HCT116 (cell line): Measurements from ENCODE around the gene SIX5. TPM values are rescaled to one million over a fixed set of nuclear protein-coding genes. Genes with fewer than 3 reads are reported as not detected.

Experiments used
- ATAC-seq: fragments of 200-7000 bp; cut with Tn5 transposase; 2 replicates; pipeline ENCODE4 v1.9.1; 2020; ENCODE audit warnings: mild to moderate bottlenecking, moderate library complexity
- BruUV-seq: library from RNA; stranded (reverse); fragments of 400-500 nt; replicated peaks from 2 replicates; lab custom pipeline; 2021; lab: Mats Ljungman, UMichigan
- CTCF ChIA-PET: fragments of 300-600 bp; sonication (Branson Sonifier 250); formaldehyde crosslinking; loops from one replicate; lab custom pipeline; 2021; ENCODE audit warnings: antibody characterized with exemption; lab: Charles Lee
- POLR2A ChIA-PET: fragments of 300-600, 350-600 bp; sonication (Branson Sonifier 250); formaldehyde crosslinking; loops from one replicate; lab custom pipeline; 2021; ENCODE audit warnings: antibody characterized with exemption; lab: Charles Lee
- RAD21 ChIA-PET, 2 experiments: fragments of 300-600 bp; sonication (Branson Sonifier 250); formaldehyde crosslinking; loops; one replicate each; lab custom pipeline; 2023; ENCODE audit warnings: low total read pairs in 2 of 2; ENCODE audit not compliant: uncharacterized antibody in 2 of 2, unreplicated experiment in 2 of 2, low non-redundant PET in 1 of 2; lab: Charles Lee
- DNase-seq: peaks from one replicate; pipeline ENCODE4 v3.0.0-alpha.2; 2010; ENCODE audit warnings: low read depth, low spot score
- H2AFZ ChIP-seq: fragments of 200-600 bp; shearing (Covaris generic), sonication (generic); 2 replicates; pipeline ENCODE4 v1.6.1; 2017; ENCODE audit warnings: low read depth, mixed run types, mixed read lengths, antibody characterized with exemption, low read length; ENCODE audit not compliant: poor library complexity, severe bottlenecking
- H3K27ac ChIP-seq: 2 replicates; pipeline ENCODE4 v1.5.1; 2012; ENCODE audit warnings: low read depth, low read length
- H3K27me3 ChIP-seq: fragments of 200-600 bp; sonication (generic); 2 replicates; pipeline ENCODE4 v1.6.1; 2016; ENCODE audit warnings: mixed run types, low read length, mixed read lengths; ENCODE audit not compliant: insufficient read depth
- H3K36me3 ChIP-seq, 2 experiments: fragments of 200-500 bp in 1 of 2; fragments of 200-600 bp in 1 of 2; sonication (Bioruptor generic) in 1 of 2; sonication (generic) in 1 of 2; 2 replicates each; pipeline versions ENCODE4 v1.5.1 to v1.6.1; 2014 to 2016; ENCODE audit warnings: low read length in 2 of 2, inconsistent platforms in 1 of 2, mixed read lengths in 1 of 2, mixed run types in 1 of 2; ENCODE audit not compliant: insufficient read depth in 2 of 2, control insufficient read depth in 1 of 2
- H3K4me1 ChIP-seq, 2 experiments: fragments of 200-600 bp in 1 of 2; sonication (generic) in 1 of 2; 2 replicates each; pipeline versions ENCODE4 v1.5.1 to v1.6.1; 2012 to 2017; ENCODE audit warnings: low read length in 2 of 2, inconsistent platforms in 1 of 2, mild to moderate bottlenecking in 1 of 2, mixed read lengths in 1 of 2, mixed run types in 1 of 2, moderate library complexity in 1 of 2; ENCODE audit not compliant: insufficient read depth in 2 of 2, control insufficient read depth in 1 of 2
- H3K4me2 ChIP-seq: fragments of 200-600 bp; sonication (generic); 2 replicates; pipeline ENCODE4 v1.6.1; 2017; ENCODE audit warnings: mixed run types, low read length, mixed read lengths
- H3K4me3 ChIP-seq, 2 experiments: fragments of 200-600 bp in 1 of 2; sonication (generic) in 1 of 2; replicated peaks in 1 of 2; 2 replicates each; pipeline ENCODE4 v1.5.1; 2011 to 2016; ENCODE audit warnings: low read length in 2 of 2, control low read depth in 1 of 2, low read depth in 1 of 2, mild to moderate bottlenecking in 1 of 2, mixed read lengths in 1 of 2, mixed run types in 1 of 2
- H3K79me2 ChIP-seq: fragments of 200-600 bp; sonication (generic); 2 replicates; pipeline ENCODE4 v1.6.1; 2017; ENCODE audit warnings: mild to moderate bottlenecking, mixed run types, low read length, moderate library complexity, mixed read lengths; ENCODE audit not compliant: insufficient read depth
- H3K9ac ChIP-seq: fragments of 200-600 bp; sonication (generic); 2 replicates; pipeline ENCODE4 v1.6.1; 2016; ENCODE audit warnings: low read length, mixed read lengths
- H3K9me2 ChIP-seq: fragments of 200-600 bp; sonication (generic), shearing (Covaris generic); 2 replicates; pipeline ENCODE4 v1.6.1; 2017; ENCODE audit warnings: mixed run types, mild to moderate bottlenecking, moderate library complexity; ENCODE audit not compliant: insufficient read depth
- H3K9me3 ChIP-seq, 2 experiments: fragments of 200-500 bp in 1 of 2; fragments of 200-600 bp in 1 of 2; sonication (Bioruptor generic) in 1 of 2; sonication (generic) in 1 of 2; 2 replicates each; pipeline ENCODE4 v1.6.1; 2014 to 2017; ENCODE audit warnings: low read length in 2 of 2, mixed read lengths in 2 of 2, inconsistent platforms in 1 of 2, low read depth in 1 of 2, mild to moderate bottlenecking in 1 of 2, mixed run types in 1 of 2, moderate library complexity in 1 of 2; ENCODE audit not compliant: control insufficient read depth in 1 of 2, insufficient read depth in 1 of 2
- H4K20me1 ChIP-seq: fragments of 200-600 bp; sonication (generic), shearing (Covaris generic); 2 replicates; pipeline ENCODE4 v1.6.1; 2017; ENCODE audit warnings: mixed run types, mild to moderate bottlenecking, moderate library complexity; ENCODE audit not compliant: insufficient read depth
- CBX3 ChIP-seq: IDR thresholded peaks from 2 replicates; pipeline ENCODE4 v1.6.1; 2012; ENCODE audit warnings: low read depth
- CEBPB ChIP-seq: IDR thresholded peaks from 2 replicates; pipeline ENCODE4 v1.6.1; 2012; ENCODE audit warnings: low read depth
- ZNF274 ChIP-seq: fragments of 200-500 bp; sonication (Bioruptor generic); IDR thresholded peaks from 2 replicates; pipeline ENCODE4 v1.6.1; 2014; ENCODE audit warnings: mild to moderate bottlenecking, low read depth, low read length, inconsistent platforms
- intact Hi-C: fragments of 100-400 bp; cut with micrococcal nuclease; formaldehyde crosslinking; loops from 2 replicates; pipeline ENCODE4 v1.10.0; 2022
- total RNA-seq: library from RNA; stranded (reverse); gene quantifications from one replicate; pipeline ENCODE4 v1.2.1, GENCODE V29; 2021; ENCODE audit not compliant: unreplicated experiment
- TF ChIP-seq, protein P1 (sequence below): IDR thresholded peaks from 2 replicates; pipeline ENCODE4 v1.6.1; 2011; ENCODE audit warnings: mild to moderate bottlenecking, low read length, moderate library complexity; ENCODE audit not compliant: insufficient replicate concordance; ENCODE audit errors: extremely low read depth

Gene SIX5
- total RNA-seq, 1 experiment from 2014 or later: 18.3 TPM

DNA sequence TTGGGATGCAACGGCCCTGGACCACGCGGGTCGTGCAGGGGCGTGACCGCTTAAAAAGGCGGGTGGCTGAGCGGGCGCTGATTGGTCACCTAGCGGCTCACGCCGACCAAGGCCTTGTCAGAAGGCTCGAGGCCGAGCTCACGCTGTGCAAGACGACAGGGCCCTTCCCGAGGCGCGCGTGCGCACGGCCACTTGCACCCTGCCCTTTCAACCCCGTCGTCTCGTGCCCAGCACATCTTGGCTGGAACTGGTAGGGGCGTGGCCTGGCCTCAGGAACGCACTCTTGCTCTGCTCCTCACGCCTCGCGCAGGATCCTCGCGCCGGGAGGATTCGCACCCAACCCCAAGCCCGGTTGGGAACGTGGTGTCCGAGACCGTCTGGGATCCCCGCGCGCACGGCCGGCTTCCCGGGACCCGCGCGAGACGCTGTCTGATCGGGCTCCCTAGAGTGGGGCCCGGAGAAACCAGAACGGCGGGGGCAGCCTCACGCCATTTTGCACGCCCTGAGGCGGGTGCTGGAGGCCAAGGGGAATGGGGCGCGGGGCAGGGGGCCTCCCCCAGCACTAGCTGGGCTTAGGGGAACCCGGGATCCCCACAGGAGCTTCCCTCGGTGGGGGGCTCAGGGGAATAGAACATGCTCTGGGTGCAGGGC is 35.8 kb downstream of the SIX5 start, which contains the start of gene MEIOSIN:
MEIOSIN (plus strand) TSS at position 280 of the 651 bp plus-strand sequence. CDS start 1,938 bp downstream, outside the sequence.
- Histone ChIP-seq H3K9ac (no peak within 1 kb of the TSS), H3K9me3 (no peaks in the 10 kb centered on the region), H3K27ac (no peak within 1 kb of the TSS), H3K4me3 (no peak within 1 kb of the TSS), H3K27me3 (no peaks in the 10 kb centered on the region), H3K4me2 (no peak within 1 kb of the TSS), H3K79me2 (peaks cover 25% of the 10 kb centered on the region), H3K4me1 (peaks cover 10 to 43% of the 10 kb centered on the region in 2 experiments), H3K36me3 (no peaks in the 10 kb centered on the region), H2AFZ (no peak within 1 kb of the TSS), H4K20me1 (no peaks in the 10 kb centered on the region), H3K9me2 (no peaks in the 10 kb centered on the region)
- TF ChIP-seq CBX3 (no peak), ZNF274 (no peak), CEBPB (no peak)
- TF ChIP-seq, protein P1, sequence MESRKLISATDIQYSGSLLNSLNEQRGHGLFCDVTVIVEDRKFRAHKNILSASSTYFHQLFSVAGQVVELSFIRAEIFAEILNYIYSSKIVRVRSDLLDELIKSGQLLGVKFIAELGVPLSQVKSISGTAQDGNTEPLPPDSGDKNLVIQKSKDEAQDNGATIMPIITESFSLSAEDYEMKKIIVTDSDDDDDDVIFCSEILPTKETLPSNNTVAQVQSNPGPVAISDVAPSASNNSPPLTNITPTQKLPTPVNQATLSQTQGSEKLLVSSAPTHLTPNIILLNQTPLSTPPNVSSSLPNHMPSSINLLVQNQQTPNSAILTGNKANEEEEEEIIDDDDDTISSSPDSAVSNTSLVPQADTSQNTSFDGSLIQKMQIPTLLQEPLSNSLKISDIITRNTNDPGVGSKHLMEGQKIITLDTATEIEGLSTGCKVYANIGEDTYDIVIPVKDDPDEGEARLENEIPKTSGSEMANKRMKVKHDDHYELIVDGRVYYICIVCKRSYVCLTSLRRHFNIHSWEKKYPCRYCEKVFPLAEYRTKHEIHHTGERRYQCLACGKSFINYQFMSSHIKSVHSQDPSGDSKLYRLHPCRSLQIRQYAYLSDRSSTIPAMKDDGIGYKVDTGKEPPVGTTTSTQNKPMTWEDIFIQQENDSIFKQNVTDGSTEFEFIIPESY: no peak
- ATAC-seq (no peak), DNase-seq (no peak)
- ChIA-PET POLR2A (no interaction called here), RAD21 (no interaction called here), CTCF (interaction anchor here (0.7 kb wide), 1 partner anchor 36 kb away, joined by 3 read pairs; the partner anchor contains the start of gene SIX5)
- no TSS peak for BruUV-seq
- intact Hi-C loops: no loop called here
